Occipital lobe (tissue), 2 donors: ENCODE data around the gene TMEM229B. TPM values are rescaled to one million over a fixed set of nuclear protein-coding genes. Genes with fewer than 3 reads are reported as not detected.

Source experiments
- DNase-seq: peaks from one replicate; lab custom pipeline; 2025; lab: John Stamatoyannopoulos, UW
- total RNA-seq: library from RNA; depleted of rRNA; stranded (reverse); fragments of >200 nt; gene quantifications from one replicate; pipeline ENCODE4 v1.2.3, GENCODE V29; 2014

Gene TMEM229B
- total RNA-seq, 1 donor from 2014 or later: 23.9 TPM

GRCh38 chr14:67487332-67487731 is 1.2 kb downstream of the TMEM229B start:
- no peak for DNase-seq

GRCh38 chr14:67486890-67487289 is 1.6 kb downstream of the TMEM229B start:
- DNase-seq: no peak

- DNase-seq: no peak
Measured at GRCh38 chr14:67485501-67486095, 2.9 kb downstream of the TMEM229B start.

- no peak for DNase-seq
Measured at GRCh38 chr14:67483579-67484285, 4.8 kb downstream of the TMEM229B start.

GRCh38 chr14:67482231-67483164 is 6.0 kb downstream of the TMEM229B start:
- no peak for DNase-seq

- no peak for DNase-seq
Measured at GRCh38 chr14:67480011-67480410, 8.5 kb downstream of the TMEM229B start.

GRCh38 chr14:67478800-67479084 is 9.8 kb downstream of the TMEM229B start:
- DNase-seq: no peak

- DNase-seq: no peak
Measured at GRCh38 chr14:67477926-67478799, 10.4 kb downstream of the TMEM229B start.

- DNase-seq: no peak
Measured at GRCh38 chr14:67474366-67474765, 14.2 kb downstream of the TMEM229B start.

- no peak for DNase-seq
Measured at GRCh38 chr14:67473290-67474082, 15.0 kb downstream of the TMEM229B start.

- DNase-seq: no peak
Measured at GRCh38 chr14:67472726-67473125, 15.8 kb downstream of the TMEM229B start.

GRCh38 chr14:67469954-67470353 is 18.6 kb downstream of the TMEM229B start:
- DNase-seq: no peak

- no peak for DNase-seq
Measured at GRCh38 chr14:67468378-67468730, 20.2 kb downstream of the TMEM229B start.

- no peak for DNase-seq
Measured at GRCh38 chr14:67467134-67467533, 21.4 kb downstream of the TMEM229B start.

- DNase-seq: no peak
Measured at GRCh38 chr14:67464879-67465278, 23.6 kb downstream of the TMEM229B start.

GRCh38 chr14:67464377-67464776 is 24.1 kb downstream of the TMEM229B start:
- DNase-seq: no peak

GRCh38 chr14:67463900-67464299 is 24.6 kb downstream of the TMEM229B start:
- DNase-seq: no peak

- no peak for DNase-seq
Measured at GRCh38 chr14:67461996-67462395, 26.5 kb downstream of the TMEM229B start.

- DNase-seq: no peak
Measured at GRCh38 chr14:67461341-67461985, 27.1 kb downstream of the TMEM229B start.

GRCh38 chr14:67459336-67459735 is 29.2 kb downstream of the TMEM229B start:
- no peak for DNase-seq
